ENCODE measurements around the gene PLA2G7.

GRCh38 chr6:46748940-46749503 lies 13.8 kb upstream of the PLA2G7 start:
- TF ChIP-seq, protein P1, sequence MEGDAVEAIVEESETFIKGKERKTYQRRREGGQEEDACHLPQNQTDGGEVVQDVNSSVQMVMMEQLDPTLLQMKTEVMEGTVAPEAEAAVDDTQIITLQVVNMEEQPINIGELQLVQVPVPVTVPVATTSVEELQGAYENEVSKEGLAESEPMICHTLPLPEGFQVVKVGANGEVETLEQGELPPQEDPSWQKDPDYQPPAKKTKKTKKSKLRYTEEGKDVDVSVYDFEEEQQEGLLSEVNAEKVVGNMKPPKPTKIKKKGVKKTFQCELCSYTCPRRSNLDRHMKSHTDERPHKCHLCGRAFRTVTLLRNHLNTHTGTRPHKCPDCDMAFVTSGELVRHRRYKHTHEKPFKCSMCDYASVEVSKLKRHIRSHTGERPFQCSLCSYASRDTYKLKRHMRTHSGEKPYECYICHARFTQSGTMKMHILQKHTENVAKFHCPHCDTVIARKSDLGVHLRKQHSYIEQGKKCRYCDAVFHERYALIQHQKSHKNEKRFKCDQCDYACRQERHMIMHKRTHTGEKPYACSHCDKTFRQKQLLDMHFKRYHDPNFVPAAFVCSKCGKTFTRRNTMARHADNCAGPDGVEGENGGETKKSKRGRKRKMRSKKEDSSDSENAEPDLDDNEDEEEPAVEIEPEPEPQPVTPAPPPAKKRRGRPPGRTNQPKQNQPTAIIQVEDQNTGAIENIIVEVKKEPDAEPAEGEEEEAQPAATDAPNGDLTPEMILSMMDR (tag by site-specific recombination; IDR thresholded peaks at IDR 0.05), result no peak
- TF ChIP-seq ZNF660 (tag by site-specific recombination; IDR thresholded peaks at IDR 0.05) (no peak), ZNF639 (tag by site-specific recombination; IDR thresholded peaks at IDR 0.05) (no peak), ZNF169 (tag by site-specific recombination; IDR thresholded peaks at IDR 0.05) (no peak), REST (tag by site-specific recombination; IDR thresholded peaks at IDR 0.05) (no peak), ZNF24 (tag by site-specific recombination; IDR thresholded peaks at IDR 0.05) (no peak)
- TF ChIP-seq, protein P2, sequence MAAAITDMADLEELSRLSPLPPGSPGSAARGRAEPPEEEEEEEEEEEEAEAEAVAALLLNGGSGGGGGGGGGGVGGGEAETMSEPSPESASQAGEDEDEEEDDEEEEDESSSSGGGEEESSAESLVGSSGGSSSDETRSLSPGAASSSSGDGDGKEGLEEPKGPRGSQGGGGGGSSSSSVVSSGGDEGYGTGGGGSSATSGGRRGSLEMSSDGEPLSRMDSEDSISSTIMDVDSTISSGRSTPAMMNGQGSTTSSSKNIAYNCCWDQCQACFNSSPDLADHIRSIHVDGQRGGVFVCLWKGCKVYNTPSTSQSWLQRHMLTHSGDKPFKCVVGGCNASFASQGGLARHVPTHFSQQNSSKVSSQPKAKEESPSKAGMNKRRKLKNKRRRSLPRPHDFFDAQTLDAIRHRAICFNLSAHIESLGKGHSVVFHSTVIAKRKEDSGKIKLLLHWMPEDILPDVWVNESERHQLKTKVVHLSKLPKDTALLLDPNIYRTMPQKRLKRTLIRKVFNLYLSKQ (tag by site-specific recombination; IDR thresholded peaks at IDR 0.05; ENCODE audit: borderline replicate concordance), result no peak
